ENCODE measurements around the gene MAGI1. TPM values are rescaled to one million over a fixed set of nuclear protein-coding genes. Genes with fewer than 3 reads are reported as not detected.

MAGI1 gene
- total RNA-seq, 1 donor from 2014 or later = 49.8 TPM

- no peak for TF ChIP-seq CTCF (conservative IDR thresholded peaks at IDR 0.05)
- no peaks in the 10 kb centered on the region for H3K27me3 Mint-ChIP-seq (ENCODE audit: low read depth)
- H3K4me3 Mint-ChIP-seq = no peak overlapping the region
- DNase-seq (ENCODE audit: low read depth, low spot score) = no peak
- peaks cover 10% of the 10 kb centered on the region for H3K4me1 Mint-ChIP-seq
- H3K36me3 Mint-ChIP-seq (ENCODE audit: low read depth) = peaks cover 2% of the 10 kb centered on the region
- no peak overlapping the region for H3K27ac Mint-ChIP-seq (ENCODE audit: unreplicated experiment)
- peaks cover 7% of the 10 kb centered on the region for H3K9me3 Mint-ChIP-seq
These were observed 123.9 kb downstream of the MAGI1 start for GRCh38 chr3:65914740-65915367.

GRCh38 chr3:65914032-65914739 is 124.5 kb downstream of the MAGI1 start:
- Mint-ChIP-seq H3K4me1 (peaks cover 7% of the 10 kb centered on the region), H3K27me3 (ENCODE audit: low read depth) (no peaks in the 10 kb centered on the region), H3K4me3 (no peak overlapping the region), H3K27ac (ENCODE audit: unreplicated experiment) (no peak overlapping the region), H3K9me3 (peaks cover 7% of the 10 kb centered on the region), H3K36me3 (ENCODE audit: low read depth) (peaks cover 2% of the 10 kb centered on the region)
- TF ChIP-seq CTCF (conservative IDR thresholded peaks at IDR 0.05) = no peak
- no peak for DNase-seq (ENCODE audit: low read depth, low spot score)

DNA sequence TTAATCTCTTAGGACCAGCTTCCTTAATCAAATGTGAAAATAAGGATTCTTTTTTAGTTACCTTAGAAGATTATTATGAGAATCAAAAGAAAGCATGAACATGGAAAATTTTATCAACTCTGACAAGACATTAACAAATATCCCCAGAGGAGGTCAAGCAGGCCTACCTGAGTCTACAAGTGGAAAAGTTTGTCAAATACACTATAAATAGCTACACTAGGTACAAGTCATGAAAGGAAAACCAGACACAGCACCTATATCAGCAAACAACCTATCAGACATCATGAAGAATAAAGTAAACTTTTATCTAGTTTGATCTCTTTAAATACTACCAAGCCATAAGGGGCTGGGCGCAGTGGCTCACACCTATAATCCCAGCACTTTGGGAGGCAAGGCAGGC is 126.1 kb downstream of the MAGI1 start:
- Mint-ChIP-seq H3K36me3 (ENCODE audit: low read depth) (peaks cover 2% of the 10 kb centered on the region), H3K27me3 (ENCODE audit: low read depth) (no peaks in the 10 kb centered on the region), H3K9me3 (peaks cover 5% of the 10 kb centered on the region), H3K27ac (ENCODE audit: unreplicated experiment) (no peak overlapping the region), H3K4me1 (peaks cover 7% of the 10 kb centered on the region), H3K4me3 (no peak overlapping the region)
- no peak for DNase-seq (ENCODE audit: low read depth, low spot score)
- TF ChIP-seq CTCF (conservative IDR thresholded peaks at IDR 0.05) = no peak

- no peaks in the 10 kb centered on the region for H3K27me3 Mint-ChIP-seq (ENCODE audit: low read depth)
- no peaks in the 10 kb centered on the region for H3K9me3 Mint-ChIP-seq
- no peak for TF ChIP-seq CTCF (conservative IDR thresholded peaks at IDR 0.05)
- H3K4me3 Mint-ChIP-seq = no peak overlapping the region
- H3K4me1 Mint-ChIP-seq = no peaks in the 10 kb centered on the region
- no peak for DNase-seq (ENCODE audit: low read depth, low spot score)
- H3K36me3 Mint-ChIP-seq (ENCODE audit: low read depth) = no peaks in the 10 kb centered on the region
- no peak overlapping the region for H3K27ac Mint-ChIP-seq (ENCODE audit: unreplicated experiment)
These were observed 130.1 kb downstream of the MAGI1 start for GRCh38 chr3:65908588-65908987.

GRCh38 chr3:65907232-65908130 is 131.2 kb downstream of the MAGI1 start:
- no peaks in the 10 kb centered on the region for H3K27me3 Mint-ChIP-seq (ENCODE audit: low read depth)
- H3K36me3 Mint-ChIP-seq (ENCODE audit: low read depth) = no peaks in the 10 kb centered on the region
- H3K4me3 Mint-ChIP-seq = no peak overlapping the region
- TF ChIP-seq CTCF (conservative IDR thresholded peaks at IDR 0.05) = no peak
- no peaks in the 10 kb centered on the region for H3K9me3 Mint-ChIP-seq
- H3K4me1 Mint-ChIP-seq = peaks cover 2% of the 10 kb centered on the region
- H3K27ac Mint-ChIP-seq (ENCODE audit: unreplicated experiment) = no peak overlapping the region
- no peak for DNase-seq (ENCODE audit: low read depth, low spot score)

Measured in neural crest cell (in vitro differentiated cells).